Common myeloid progenitor, CD34-positive (primary cell): Measurements from ENCODE around the gene ISG20L2.
A peak's percentile ranks its signal among the peaks of the same experiment; 100 is the strongest.

Experiments
- CTCF ChIA-PET: fragments of 350-600 bp; sonication (Branson Sonifier 250); formaldehyde crosslinking; loops from one replicate; lab custom pipeline; 2021; ENCODE audit warnings: antibody characterized with exemption; lab: Charles Lee
- POLR2A ChIA-PET: fragments of 350-600 bp; sonication (Branson Sonifier 250); formaldehyde crosslinking; loops from one replicate; lab custom pipeline; 2021; ENCODE audit warnings: antibody characterized with exemption; lab: Charles Lee
- DNase-seq, 3 donors: peaks; one replicate each; pipeline versions ENCODE4 v3.0.0 to v3.0.0-alpha.2; 2013
- H3K27ac ChIP-seq, 2 experiments: 1 replicate in 1 of 2; 2 replicates in 1 of 2; pipeline ENCODE4 v1.7.0; 2013; ENCODE audit warnings: inconsistent platforms in 2 of 2, low read length in 2 of 2, mild to moderate bottlenecking in 2 of 2, low read depth in 1 of 2, moderate library complexity in 1 of 2; ENCODE audit not compliant: severe bottlenecking in 2 of 2, insufficient read depth in 1 of 2, poor library complexity in 1 of 2
- H3K27me3 ChIP-seq, 5 experiments: replicated peaks in 2 of 5; 1 replicate in 3 of 5; 2 replicates in 2 of 5; pipeline versions ENCODE4 v1.6.1 to v1.7.0; 2013; ENCODE audit warnings: low read length in 4 of 5, mild to moderate bottlenecking in 2 of 5, moderate library complexity in 2 of 5, inconsistent platforms in 1 of 5; ENCODE audit not compliant: insufficient read depth in 5 of 5, control insufficient read depth in 4 of 5
- H3K36me3 ChIP-seq, 4 experiments: 1 replicate in 2 of 4; 2 replicates in 2 of 4; pipeline versions ENCODE4 v1.6.1 to v1.7.0; 2013; ENCODE audit warnings: low read length in 3 of 4, control low read depth in 1 of 4, mild to moderate bottlenecking in 1 of 4; ENCODE audit not compliant: control insufficient read depth in 4 of 4, insufficient read depth in 4 of 4
- H3K4me1 ChIP-seq, 4 experiments: 1 replicate in 3 of 4; 2 replicates in 1 of 4; pipeline versions ENCODE4 v1.6.1 to v1.7.1; 2013; ENCODE audit warnings: low read length in 3 of 4, mild to moderate bottlenecking in 3 of 4, control low read depth in 1 of 4, inconsistent platforms in 1 of 4, moderate library complexity in 1 of 4; ENCODE audit not compliant: control insufficient read depth in 4 of 4, insufficient read depth in 4 of 4; ENCODE audit errors: control extremely low read depth in 1 of 4
- H3K4me3 ChIP-seq, 7 experiments: 1 replicate in 4 of 7; 2 replicates in 3 of 7; pipeline versions ENCODE4 v1.5.1 to v1.7.0; 2013; ENCODE audit warnings: mild to moderate bottlenecking in 7 of 7, low read length in 6 of 7, moderate library complexity in 6 of 7, inconsistent platforms in 2 of 7, low read depth in 2 of 7, control low read depth in 1 of 7; ENCODE audit not compliant: insufficient read depth in 4 of 7, control insufficient read depth in 1 of 7; ENCODE audit errors: extremely low read depth in 1 of 7
- H3K9me3 ChIP-seq, 5 experiments: 1 replicate in 4 of 5; 2 replicates in 1 of 5; pipeline versions ENCODE4 v1.6.1 to v1.7.1; 2013; ENCODE audit warnings: low read length in 4 of 5, mild to moderate bottlenecking in 2 of 5, inconsistent platforms in 1 of 5, low read depth in 1 of 5, moderate library complexity in 1 of 5; ENCODE audit not compliant: control insufficient read depth in 4 of 5, insufficient read depth in 2 of 5; ENCODE audit errors: control extremely low read depth in 1 of 5
- WGBS: methylation state at CpG from one replicate; pipeline ENCODE4 v1.1.5; 2013; ENCODE audit not compliant: insufficient coverage; 5-methylcytosine and 5-hydroxymethylcytosine counted together

ISG20L2 gene

GRCh38 chr1:156746406-156746727, 17.8 kb upstream of the ISG20L2 start:
- Histone ChIP-seq H3K27me3 (no peaks in the 10 kb centered on the region), H3K27ac (peak overlapping the region in 1 of 2 experiments; percentile 95), H3K4me3 (peak overlapping the region in 3 of 7 experiments; percentile 27 to 100 (median 99)), H3K4me1 (peaks cover 31 to 79% (median 75%) of the 10 kb centered on the region in 4 experiments), H3K9me3 (no peaks in the 10 kb centered on the region), H3K36me3 (peaks cover 4 to 67% (median 14%) of the 10 kb centered on the region in 4 experiments)
- ChIA-PET POLR2A (no interaction called here), CTCF (interaction anchor here (1.8 to 2.4 kb wide), 4 partner anchors 9 to 21 kb away, joined by 4 to 7 read pairs (median 6); partner anchors contain the start of genes ISG20L2 and METTL25B)
- no peak for DNase-seq
- 91% methylated on average over 6 of the region's 9 CpGs for WGBS

DNA sequence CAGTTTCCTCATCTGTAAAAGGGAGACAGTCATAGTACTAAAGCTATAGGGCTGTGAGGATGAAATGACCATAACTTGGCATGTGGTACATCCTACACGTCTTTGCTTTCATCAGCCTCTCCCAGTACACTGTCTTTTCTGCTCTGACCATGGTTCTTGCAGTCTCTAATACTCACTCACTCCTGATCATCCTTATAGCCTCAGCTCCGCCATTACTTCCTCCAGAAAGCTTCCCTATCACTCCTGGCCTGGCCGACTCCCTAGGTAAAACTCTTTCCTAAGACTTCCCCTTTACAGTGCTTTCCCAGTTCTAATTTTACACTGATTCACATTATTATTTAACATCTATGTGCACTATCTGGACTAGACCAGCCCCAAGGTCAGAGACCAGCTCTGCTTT, 17.3 kb upstream of the ISG20L2 start:
- POLR2A ChIA-PET, result no interaction called here
- Histone ChIP-seq H3K4me1 (peaks cover 32 to 81% (median 77%) of the 10 kb centered on the region in 4 experiments), H3K27ac (peak overlapping the region in 1 of 2 experiments; percentile 95), H3K9me3 (no peaks in the 10 kb centered on the region), H3K36me3 (peaks cover 4 to 68% (median 14%) of the 10 kb centered on the region in 4 experiments), H3K4me3 (peak overlapping the region in 1 of 7 experiments; percentile 99), H3K27me3 (no peaks in the 10 kb centered on the region)
- no peak for DNase-seq
- CTCF ChIA-PET, result interaction anchor here (1.8 to 2.4 kb wide), 4 partner anchors 10 to 20 kb away, joined by 4 to 7 read pairs (median 6); partner anchors contain the start of genes ISG20L2 and METTL25B
- 64% methylated on average over 2 of the region's 3 CpGs for WGBS

- H3K27ac ChIP-seq, result peak overlapping the region in 1 of 2 experiments; percentile 95
- H3K4me1 ChIP-seq, result peaks cover 36 to 85% (median 78%) of the 10 kb centered on the region in 4 experiments
- ChIA-PET POLR2A (no interaction called here), CTCF (interaction anchor here (0.8 to 2.4 kb wide), 6 partner anchors 11 to 19 kb away, joined by 3 to 7 read pairs (median 4); partner anchors contain the start of genes ISG20L2 and METTL25B)
- H3K36me3 ChIP-seq, result peaks cover 4 to 65% (median 14%) of the 10 kb centered on the region in 4 experiments
- no peaks in the 10 kb centered on the region for H3K27me3 ChIP-seq
- H3K9me3 ChIP-seq, result no peaks in the 10 kb centered on the region
- peak overlapping the region in 3 of 7 experiments; percentile 25 to 46 (median 40) for H3K4me3 ChIP-seq
- 48% methylated on average over 4 of the region's 14 CpGs for WGBS
- peak in 2 of 3 donors; percentile 31 to 33 for DNase-seq
Measured at GRCh38 chr1:156744786-156745419, 16.3 kb upstream of the ISG20L2 start.

- Histone ChIP-seq H3K4me1 (peaks cover 35 to 82% (median 74%) of the 10 kb centered on the region in 4 experiments), H3K27me3 (no peaks in the 10 kb centered on the region), H3K9me3 (no peaks in the 10 kb centered on the region), H3K4me3 (peak overlapping the region in 2 of 7 experiments; percentile 40 to 46), H3K27ac (peak overlapping the region in 1 of 2 experiments; percentile 95), H3K36me3 (peaks cover 4 to 62% (median 14%) of the 10 kb centered on the region in 4 experiments)
- WGBS, result no CpG with 5 or more reads among the region's 12 CpGs
- CTCF ChIA-PET, result interaction anchor here (0.6 to 2.4 kb wide), 5 partner anchors 14 to 118 kb away, joined by 3 to 7 read pairs (median 3); partner anchors contain the start of genes ISG20L2 and METTL25B
- POLR2A ChIA-PET, result no interaction called here
- no peak for DNase-seq
Measured at GRCh38 chr1:156744344-156744743, 15.8 kb upstream of the ISG20L2 start.

GRCh38 chr1:156743367-156744302, 15.1 kb upstream of the ISG20L2 start:
- Histone ChIP-seq H3K36me3 (peaks cover 4 to 59% (median 14%) of the 10 kb centered on the region in 4 experiments), H3K4me1 (peaks cover 31 to 75% (median 67%) of the 10 kb centered on the region in 4 experiments), H3K27ac (peak overlapping the region in 1 of 2 experiments; percentile 95), H3K27me3 (no peaks in the 10 kb centered on the region), H3K4me3 (no peak overlapping the region), H3K9me3 (no peaks in the 10 kb centered on the region)
- no peak for DNase-seq
- POLR2A ChIA-PET, result no interaction called here
- 96% methylated on average over 11 of the region's 14 CpGs for WGBS
- CTCF ChIA-PET, result interaction anchor here (0.6 to 3.5 kb wide), 3 partner anchors 15 to 117 kb away, joined by 3 to 25 read pairs (median 3); partner anchors contain the start of genes ISG20L2 and METTL25B

DNA sequence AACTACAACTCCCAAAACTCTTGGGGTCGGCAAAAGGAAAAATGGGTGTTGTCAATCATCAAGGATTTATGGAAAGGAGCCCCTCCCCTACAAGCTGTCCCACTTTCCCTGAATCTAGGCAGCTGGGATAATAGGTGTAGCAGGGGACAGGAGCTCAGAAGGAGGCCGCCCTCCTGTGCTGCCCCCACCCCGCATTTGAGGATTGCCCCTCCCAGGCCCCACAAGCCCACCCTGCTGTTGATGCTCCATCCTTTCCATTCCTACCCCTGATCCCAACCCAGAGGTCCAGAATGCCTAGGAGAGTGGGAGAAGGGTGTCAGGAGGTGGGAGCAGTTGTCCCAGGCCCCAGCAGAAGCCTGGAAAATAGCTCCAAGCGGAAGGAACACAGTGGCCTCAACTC, 14.2 kb upstream of the ISG20L2 start:
- DNase-seq, result no peak
- Histone ChIP-seq H3K9me3 (no peaks in the 10 kb centered on the region), H3K4me1 (peaks cover 23 to 67% (median 58%) of the 10 kb centered on the region in 4 experiments), H3K4me3 (no peak overlapping the region), H3K27ac (peak overlapping the region in 1 of 2 experiments; percentile 11), H3K27me3 (no peaks in the 10 kb centered on the region), H3K36me3 (peaks cover 6 to 61% (median 20%) of the 10 kb centered on the region in 4 experiments)
- 100% methylated on average over 2 of the region's 4 CpGs for WGBS
- ChIA-PET POLR2A (no interaction called here), CTCF (interaction anchor here (1.2 to 3.5 kb wide), 2 partner anchors 15 to 50 kb away, joined by 3 to 25 read pairs; partner anchors contain the start of genes ISG20L2 and METTL25B)
